ENCODE results near the gene PRICKLE4.
A peak's percentile ranks its signal among the peaks of the same experiment; 100 is the strongest.

Gene PRICKLE4

DNA sequence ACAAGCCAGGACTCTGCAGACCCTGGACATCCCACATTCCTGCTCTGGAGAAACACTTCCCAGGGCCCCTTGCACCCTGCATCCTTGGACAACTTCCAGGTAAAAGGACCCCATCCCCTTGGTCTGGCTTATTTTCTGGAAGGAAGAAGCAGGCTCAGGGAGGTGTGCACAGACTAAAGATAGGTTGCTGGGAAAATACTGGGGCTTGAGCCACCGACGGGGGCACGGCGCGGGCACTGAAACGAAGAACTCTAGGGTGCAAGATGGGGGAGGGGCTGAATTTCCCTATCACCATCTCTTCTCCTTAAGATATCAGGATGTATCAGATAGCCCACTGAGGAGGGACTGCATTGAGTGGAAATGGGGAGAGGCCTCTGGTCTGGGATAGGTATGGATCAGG lies 1.7 kb upstream of the PRICKLE4 start:
- peak overlapping the region; percentile 64 for H3K4me3 ChIP-seq (ENCODE audit: low read depth, low read length)
- in situ Hi-C loops (cut with HindIII; ENCODE audit: low sequenced_read_pairs) = loop anchor here (25.0 kb wide), 1 partner anchor 783 kb away; the partner anchor contains the start of gene UBR2
- DNase-seq (ENCODE audit: low read depth) = no peak
- TF ChIP-seq, protein P1, sequence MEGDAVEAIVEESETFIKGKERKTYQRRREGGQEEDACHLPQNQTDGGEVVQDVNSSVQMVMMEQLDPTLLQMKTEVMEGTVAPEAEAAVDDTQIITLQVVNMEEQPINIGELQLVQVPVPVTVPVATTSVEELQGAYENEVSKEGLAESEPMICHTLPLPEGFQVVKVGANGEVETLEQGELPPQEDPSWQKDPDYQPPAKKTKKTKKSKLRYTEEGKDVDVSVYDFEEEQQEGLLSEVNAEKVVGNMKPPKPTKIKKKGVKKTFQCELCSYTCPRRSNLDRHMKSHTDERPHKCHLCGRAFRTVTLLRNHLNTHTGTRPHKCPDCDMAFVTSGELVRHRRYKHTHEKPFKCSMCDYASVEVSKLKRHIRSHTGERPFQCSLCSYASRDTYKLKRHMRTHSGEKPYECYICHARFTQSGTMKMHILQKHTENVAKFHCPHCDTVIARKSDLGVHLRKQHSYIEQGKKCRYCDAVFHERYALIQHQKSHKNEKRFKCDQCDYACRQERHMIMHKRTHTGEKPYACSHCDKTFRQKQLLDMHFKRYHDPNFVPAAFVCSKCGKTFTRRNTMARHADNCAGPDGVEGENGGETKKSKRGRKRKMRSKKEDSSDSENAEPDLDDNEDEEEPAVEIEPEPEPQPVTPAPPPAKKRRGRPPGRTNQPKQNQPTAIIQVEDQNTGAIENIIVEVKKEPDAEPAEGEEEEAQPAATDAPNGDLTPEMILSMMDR (IDR thresholded peaks at IDR 0.05; ENCODE audit: low read depth, low read length, missing control alignments) = no peak

- TF ChIP-seq, protein P1 (IDR thresholded peaks at IDR 0.05; ENCODE audit: low read depth, low read length, missing control alignments) = no peak
- H3K4me3 ChIP-seq (ENCODE audit: low read depth, low read length) = peak overlapping the region; percentile 64
- in situ Hi-C loops (cut with HindIII; ENCODE audit: low sequenced_read_pairs) = loop anchor here (25.0 kb wide), 1 partner anchor 783 kb away; the partner anchor contains the start of gene UBR2
- no peak for DNase-seq (ENCODE audit: low read depth)
These were observed 1.2 kb upstream of the PRICKLE4 start for GRCh38 chr6:41779336-41779735.

GRCh38 chr6:41779788-41780550 lies 613 bp upstream of the PRICKLE4 start, which contains the start of gene FRS3:
TSS of gene FRS3 (minus strand) at chr6:41779900. CDS start at chr6:41776987, 2,913 bp downstream.
- TF ChIP-seq, protein P1 (IDR thresholded peaks at IDR 0.05; ENCODE audit: low read depth, low read length, missing control alignments) = peak; percentile 91
- peak within 1 kb of the TSS; percentile 64 for H3K4me3 ChIP-seq (ENCODE audit: low read depth, low read length)
- DNase-seq (ENCODE audit: low read depth) = peak; percentile 85
- in situ Hi-C loops (cut with HindIII; ENCODE audit: low sequenced_read_pairs) = loop anchor here (25.0 kb wide), 1 partner anchor 782 kb away; the partner anchor contains the start of gene UBR2

DNA sequence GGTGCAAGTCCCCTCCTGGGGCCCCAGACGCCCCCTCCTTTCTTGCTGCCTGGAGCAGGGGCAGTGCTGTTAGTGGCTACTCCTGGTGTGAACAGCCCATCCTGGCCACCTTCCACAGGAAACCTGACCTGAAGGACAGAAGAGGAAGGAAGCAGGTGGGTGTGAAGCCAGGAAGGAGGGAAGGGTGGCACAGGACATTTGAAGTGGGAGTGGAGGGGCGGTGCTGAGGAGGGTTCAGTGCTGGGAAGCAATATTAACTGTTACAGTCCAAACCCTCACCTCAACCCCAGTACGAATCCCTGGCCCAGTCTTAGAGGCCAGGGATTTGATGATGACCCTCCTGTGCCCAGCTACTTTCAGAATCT lies 766 bp downstream of the PRICKLE4 start:
- in situ Hi-C loops (cut with HindIII; ENCODE audit: low sequenced_read_pairs) = loop anchor here (25.0 kb wide), 1 partner anchor 781 kb away; the partner anchor contains the start of gene UBR2
- TF ChIP-seq, protein P1 (IDR thresholded peaks at IDR 0.05; ENCODE audit: low read depth, low read length, missing control alignments) = no peak
- H3K4me3 ChIP-seq (ENCODE audit: low read depth, low read length) = peak overlapping the region; percentile 64
- no peak for DNase-seq (ENCODE audit: low read depth)

DNA sequence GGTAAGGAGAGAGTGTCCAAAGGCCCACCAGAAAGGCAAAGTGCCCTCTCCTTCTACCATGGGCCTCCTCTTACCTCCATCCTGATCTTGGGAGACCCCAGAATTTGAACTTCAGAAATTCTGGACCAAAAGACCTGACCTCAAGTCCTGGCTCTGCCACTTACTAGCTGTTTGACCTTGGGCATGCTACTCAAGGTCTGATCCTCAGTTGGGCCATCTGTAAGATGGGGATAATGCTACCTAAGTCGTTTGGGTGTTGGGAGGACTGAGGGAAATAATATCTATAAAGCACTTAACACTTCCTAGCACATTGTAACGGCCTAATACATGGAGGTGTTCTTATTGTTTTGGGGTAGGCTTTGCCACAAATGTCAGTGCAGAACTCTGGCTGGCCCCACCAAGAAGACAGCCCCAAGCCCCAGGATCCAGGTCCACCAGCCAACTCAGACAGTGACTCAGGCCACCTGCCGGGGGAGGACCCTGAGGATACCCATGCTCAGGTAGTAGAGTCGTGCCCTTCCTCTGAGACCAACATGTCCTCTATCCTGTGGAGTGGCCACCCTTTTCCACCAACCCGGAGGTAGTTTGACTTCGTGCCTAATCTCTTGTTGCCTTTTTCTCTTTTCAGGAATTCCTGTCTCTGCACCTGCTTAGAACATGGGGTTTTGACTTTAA lies 2.7 kb downstream of the PRICKLE4 start:
- no peak for DNase-seq (ENCODE audit: low read depth)
- no peak overlapping the region for H3K4me3 ChIP-seq (ENCODE audit: low read depth, low read length)
- in situ Hi-C loops (cut with HindIII; ENCODE audit: low sequenced_read_pairs) = loop anchor here (25.0 kb wide), 1 partner anchor 779 kb away; the partner anchor contains the start of gene UBR2
- TF ChIP-seq, protein P1 (IDR thresholded peaks at IDR 0.05; ENCODE audit: low read depth, low read length, missing control alignments) = no peak

DNA sequence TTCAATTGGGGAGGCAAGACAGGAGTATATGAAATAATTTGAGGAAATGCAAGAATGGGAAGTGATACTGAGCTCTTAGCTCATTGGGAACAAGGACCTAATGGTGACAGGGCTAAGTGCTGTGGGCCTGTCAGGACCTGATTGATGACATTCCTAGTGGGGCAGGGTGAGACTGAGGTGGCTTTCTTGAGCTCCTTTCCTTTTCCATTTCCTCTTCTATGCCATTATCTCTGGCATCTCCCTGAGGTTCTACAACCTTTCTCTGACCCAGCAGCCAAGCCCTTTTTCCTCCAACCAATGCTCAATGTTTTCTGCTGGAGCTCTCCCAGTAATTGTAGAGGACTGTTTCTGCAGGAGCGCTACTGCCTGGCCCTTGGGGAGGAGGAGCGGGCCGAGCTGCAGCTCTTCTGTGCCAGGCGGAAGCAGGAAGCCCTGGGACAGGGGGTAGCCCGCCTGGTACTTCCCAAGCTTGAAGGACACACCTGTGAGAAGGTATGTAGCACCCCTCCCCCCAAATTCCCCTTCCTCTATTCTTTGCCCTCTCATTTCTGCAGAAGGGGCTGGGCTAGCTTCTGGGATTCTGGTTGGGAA lies 4.1 kb downstream of the PRICKLE4 start:
- no peak overlapping the region for H3K4me3 ChIP-seq (ENCODE audit: low read depth, low read length)
- in situ Hi-C loops (cut with HindIII; ENCODE audit: low sequenced_read_pairs) = loop anchor here (25.0 kb wide), 1 partner anchor 778 kb away; the partner anchor contains the start of gene UBR2
- DNase-seq (ENCODE audit: low read depth) = no peak
- TF ChIP-seq, protein P1 (IDR thresholded peaks at IDR 0.05; ENCODE audit: low read depth, low read length, missing control alignments) = no peak

Data from astrocyte of the cerebellum (primary cell).